Measurements from ENCODE around the gene PDE1A. TPM values are rescaled to one million over a fixed set of nuclear protein-coding genes. Genes with fewer than 3 reads are reported as not detected.

PDE1A gene
- total and polyA plus RNA-seq, 10 of the 15 experiments (the other 5 are each of a cell fraction or from before 2014, with no cell fraction given) = 1.1 TPM; not detected in 9

DNA sequence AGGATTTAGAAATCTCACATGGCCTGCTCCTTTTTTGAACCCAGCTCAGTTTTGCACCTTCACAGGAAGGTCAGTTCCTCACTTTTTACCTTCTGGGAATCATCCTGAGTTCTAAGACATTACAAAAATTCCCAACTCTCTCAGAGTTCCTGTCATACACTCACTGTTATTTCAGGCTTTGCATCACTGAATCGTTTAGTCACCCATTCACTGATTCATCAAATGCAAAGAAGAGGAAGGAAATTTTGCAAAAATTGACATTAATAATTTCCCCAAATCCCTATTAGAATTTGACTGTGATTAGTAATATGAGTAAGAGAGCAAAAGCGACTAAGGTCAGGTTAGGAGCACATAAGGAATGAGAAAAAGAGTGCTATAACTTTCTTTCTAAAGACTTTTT lies 197.5 kb downstream of the PDE1A start (continued):
- TF ChIP-seq KDM1A (IDR thresholded peaks at IDR 0.05; ENCODE audit: borderline replicate concordance) = no peak
- TF ChIP-seq, protein P1, sequence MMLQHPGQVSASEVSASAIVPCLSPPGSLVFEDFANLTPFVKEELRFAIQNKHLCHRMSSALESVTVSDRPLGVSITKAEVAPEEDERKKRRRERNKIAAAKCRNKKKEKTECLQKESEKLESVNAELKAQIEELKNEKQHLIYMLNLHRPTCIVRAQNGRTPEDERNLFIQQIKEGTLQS (IDR thresholded peaks at IDR 0.05; ENCODE audit: borderline replicate concordance, extremely low read depth, low read depth, low read length) = no peak
- no peak for TF ChIP-seq ZZZ3 (IDR thresholded peaks at IDR 0.05; ENCODE audit: control insufficient read depth, insufficient read length, low read depth)
- no peak for TF ChIP-seq CHD2 (IDR thresholded peaks at IDR 0.05; ENCODE audit: borderline replicate concordance, low read depth, low read length)
- TF ChIP-seq CREB1 (IDR thresholded peaks at IDR 0.05; ENCODE audit: low read depth) = no peak
- no peak for TF ChIP-seq SUPT20H (IDR thresholded peaks at IDR 0.05; ENCODE audit: borderline replicate concordance, control insufficient read depth, low read depth, low read length)

- no peaks in the 10 kb centered on the region for H4K20me1 ChIP-seq (ENCODE audit: control insufficient read depth, insufficient read depth)
- no peak for FAIRE-seq
- H3K4me3 ChIP-seq = no peak overlapping the region
- H3K36me3 ChIP-seq (ENCODE audit: control insufficient read depth in 2 of 2, insufficient read depth in 2 of 2, low read length in 1 of 2) = no peaks in the 10 kb centered on the region
- no peak for DNase-seq (ENCODE audit: low read depth, low spot score)
- no peak overlapping the region for H2AFZ ChIP-seq (ENCODE audit: control insufficient read depth, low read depth, low read length)
- H3K9ac ChIP-seq (ENCODE audit: control insufficient read depth, insufficient read depth, low read length) = no peak overlapping the region
- ChIA-PET POLR2A (no interaction called here), SMC1A (ENCODE audit: uncharacterized antibody, unreplicated experiment) (interaction anchor here (1.6 kb wide), 1 partner anchor 419 kb away, joined by 4 read pairs; no protein-coding TSS in a partner anchor), RAD21 (ENCODE audit: unreplicated experiment) (no interaction called here), CTCF (interaction anchor here (1.0 kb wide), 1 partner anchor 12 kb away, joined by 3 read pairs; no protein-coding TSS in a partner anchor)
- H3K79me2 ChIP-seq (ENCODE audit: control insufficient read depth, insufficient read depth, low read length) = no peaks in the 10 kb centered on the region
- in situ Hi-C loops (cut with MboI) (no loop called here), intact Hi-C loops (cut with micrococcal nuclease; ENCODE audit: unreplicated experiment) (no loop called here)
- no peaks in the 10 kb centered on the region for H3K27me3 ChIP-seq (replicated peaks in 1 of 2; ENCODE audit: control insufficient read depth in 2 of 2, insufficient read depth in 2 of 2, low read length in 1 of 2)
- no peaks in the 10 kb centered on the region for H3K4me1 ChIP-seq (ENCODE audit: control insufficient read depth, insufficient read depth, low read length)
- H3K9me3 ChIP-seq (replicated peaks; ENCODE audit: control insufficient read depth, insufficient read depth, low read length) = no peaks in the 10 kb centered on the region
- WGBS (ENCODE audit: insufficient coverage, insufficient replicate concordance, low lambda C conversion rate, missing lambda C conversion rate) = 23% methylated on average over 2 of the region's 2 CpGs
- H3K27ac ChIP-seq (ENCODE audit: control insufficient read depth, insufficient read depth) = no peak overlapping the region
- no peak for ATAC-seq
- BruUV-seq (replicated peaks) = no TSS peak
- no peak overlapping the region for H3K4me2 ChIP-seq (ENCODE audit: control insufficient read depth, insufficient read depth)
- TF ChIP-seq SMAD5 (IDR thresholded peaks at IDR 0.05; ENCODE audit: low read depth) = no peak
- TF ChIP-seq, protein P2, sequence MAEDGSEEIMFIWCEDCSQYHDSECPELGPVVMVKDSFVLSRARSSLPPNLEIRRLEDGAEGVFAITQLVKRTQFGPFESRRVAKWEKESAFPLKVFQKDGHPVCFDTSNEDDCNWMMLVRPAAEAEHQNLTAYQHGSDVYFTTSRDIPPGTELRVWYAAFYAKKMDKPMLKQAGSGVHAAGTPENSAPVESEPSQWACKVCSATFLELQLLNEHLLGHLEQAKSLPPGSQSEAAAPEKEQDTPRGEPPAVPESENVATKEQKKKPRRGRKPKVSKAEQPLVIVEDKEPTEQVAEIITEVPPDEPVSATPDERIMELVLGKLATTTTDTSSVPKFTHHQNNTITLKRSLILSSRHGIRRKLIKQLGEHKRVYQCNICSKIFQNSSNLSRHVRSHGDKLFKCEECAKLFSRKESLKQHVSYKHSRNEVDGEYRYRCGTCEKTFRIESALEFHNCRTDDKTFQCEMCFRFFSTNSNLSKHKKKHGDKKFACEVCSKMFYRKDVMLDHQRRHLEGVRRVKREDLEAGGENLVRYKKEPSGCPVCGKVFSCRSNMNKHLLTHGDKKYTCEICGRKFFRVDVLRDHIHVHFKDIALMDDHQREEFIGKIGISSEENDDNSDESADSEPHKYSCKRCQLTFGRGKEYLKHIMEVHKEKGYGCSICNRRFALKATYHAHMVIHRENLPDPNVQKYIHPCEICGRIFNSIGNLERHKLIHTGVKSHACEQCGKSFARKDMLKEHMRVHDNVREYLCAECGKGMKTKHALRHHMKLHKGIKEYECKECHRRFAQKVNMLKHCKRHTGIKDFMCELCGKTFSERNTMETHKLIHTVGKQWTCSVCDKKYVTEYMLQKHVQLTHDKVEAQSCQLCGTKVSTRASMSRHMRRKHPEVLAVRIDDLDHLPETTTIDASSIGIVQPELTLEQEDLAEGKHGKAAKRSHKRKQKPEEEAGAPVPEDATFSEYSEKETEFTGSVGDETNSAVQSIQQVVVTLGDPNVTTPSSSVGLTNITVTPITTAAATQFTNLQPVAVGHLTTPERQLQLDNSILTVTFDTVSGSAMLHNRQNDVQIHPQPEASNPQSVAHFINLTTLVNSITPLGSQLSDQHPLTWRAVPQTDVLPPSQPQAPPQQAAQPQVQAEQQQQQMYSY (CRISPR knock-in tag; IDR thresholded peaks at IDR 0.05) = no peak
- TF ChIP-seq, protein P3, sequence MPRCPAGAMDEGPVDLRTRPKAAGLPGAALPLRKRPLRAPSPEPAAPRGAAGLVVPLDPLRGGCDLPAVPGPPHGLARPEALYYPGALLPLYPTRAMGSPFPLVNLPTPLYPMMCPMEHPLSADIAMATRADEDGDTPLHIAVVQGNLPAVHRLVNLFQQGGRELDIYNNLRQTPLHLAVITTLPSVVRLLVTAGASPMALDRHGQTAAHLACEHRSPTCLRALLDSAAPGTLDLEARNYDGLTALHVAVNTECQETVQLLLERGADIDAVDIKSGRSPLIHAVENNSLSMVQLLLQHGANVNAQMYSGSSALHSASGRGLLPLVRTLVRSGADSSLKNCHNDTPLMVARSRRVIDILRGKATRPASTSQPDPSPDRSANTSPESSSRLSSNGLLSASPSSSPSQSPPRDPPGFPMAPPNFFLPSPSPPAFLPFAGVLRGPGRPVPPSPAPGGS (IDR thresholded peaks at IDR 0.05; ENCODE audit: borderline replicate concordance, insufficient read depth, low read depth, low read length, poor library complexity, severe bottlenecking) = no peak
- TF ChIP-seq NFIC (IDR thresholded peaks at IDR 0.05; ENCODE audit: low read depth, low read length) = no peak
- TF ChIP-seq, protein P4, sequence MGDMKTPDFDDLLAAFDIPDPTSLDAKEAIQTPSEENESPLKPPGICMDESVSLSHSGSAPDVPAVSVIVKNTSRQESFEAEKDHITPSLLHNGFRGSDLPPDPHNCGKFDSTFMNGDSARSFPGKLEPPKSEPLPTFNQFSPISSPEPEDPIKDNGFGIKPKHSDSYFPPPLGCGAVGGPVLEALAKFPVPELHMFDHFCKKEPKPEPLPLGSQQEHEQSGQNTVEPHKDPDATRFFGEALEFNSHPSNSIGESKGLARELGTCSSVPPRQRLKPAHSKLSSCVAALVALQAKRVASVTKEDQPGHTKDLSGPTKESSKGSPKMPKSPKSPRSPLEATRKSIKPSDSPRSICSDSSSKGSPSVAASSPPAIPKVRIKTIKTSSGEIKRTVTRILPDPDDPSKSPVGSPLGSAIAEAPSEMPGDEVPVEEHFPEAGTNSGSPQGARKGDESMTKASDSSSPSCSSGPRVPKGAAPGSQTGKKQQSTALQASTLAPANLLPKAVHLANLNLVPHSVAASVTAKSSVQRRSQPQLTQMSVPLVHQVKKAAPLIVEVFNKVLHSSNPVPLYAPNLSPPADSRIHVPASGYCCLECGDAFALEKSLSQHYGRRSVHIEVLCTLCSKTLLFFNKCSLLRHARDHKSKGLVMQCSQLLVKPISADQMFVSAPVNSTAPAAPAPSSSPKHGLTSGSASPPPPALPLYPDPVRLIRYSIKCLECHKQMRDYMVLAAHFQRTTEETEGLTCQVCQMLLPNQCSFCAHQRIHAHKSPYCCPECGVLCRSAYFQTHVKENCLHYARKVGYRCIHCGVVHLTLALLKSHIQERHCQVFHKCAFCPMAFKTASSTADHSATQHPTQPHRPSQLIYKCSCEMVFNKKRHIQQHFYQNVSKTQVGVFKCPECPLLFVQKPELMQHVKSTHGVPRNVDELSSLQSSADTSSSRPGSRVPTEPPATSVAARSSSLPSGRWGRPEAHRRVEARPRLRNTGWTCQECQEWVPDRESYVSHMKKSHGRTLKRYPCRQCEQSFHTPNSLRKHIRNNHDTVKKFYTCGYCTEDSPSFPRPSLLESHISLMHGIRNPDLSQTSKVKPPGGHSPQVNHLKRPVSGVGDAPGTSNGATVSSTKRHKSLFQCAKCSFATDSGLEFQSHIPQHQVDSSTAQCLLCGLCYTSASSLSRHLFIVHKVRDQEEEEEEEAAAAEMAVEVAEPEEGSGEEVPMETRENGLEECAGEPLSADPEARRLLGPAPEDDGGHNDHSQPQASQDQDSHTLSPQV (IDR thresholded peaks at IDR 0.05) = no peak
- no peak for TF ChIP-seq NFYB (IDR thresholded peaks at IDR 0.05; ENCODE audit: insufficient read depth, low read depth, low read length)
- TF ChIP-seq CBX3 (IDR thresholded peaks at IDR 0.05; ENCODE audit: borderline replicate concordance, low read depth) = no peak
Observed at GRCh38 chr2:182228741-182229140, 198.1 kb downstream of the PDE1A start.

Measured in GM12878 (cell line).